CD4-positive, CD25-positive, alpha-beta regulatory T cell (primary cell): ENCODE data around the gene OR5D14. TPM values are rescaled to one million over a fixed set of nuclear protein-coding genes. Genes with fewer than 3 reads are reported as not detected.

Source experiments
- ATAC-seq, 2 donors: fragments of 150-1000 bp; cut with Tn5 transposase; one replicate each; pipeline ENCODE4 v1.10.0; 2021; ENCODE audit warnings: low read depth in 2 of 2, moderate number of reproducible peaks in 2 of 2, moderate library complexity in 1 of 2
- DNase-seq, 3 donors: peaks; one replicate each; pipeline versions ENCODE4 v3.0.0 to v3.0.0-alpha.2; 2012 to 2022; ENCODE audit warnings: mixed read lengths in 1 of 3
- H3K27ac ChIP-seq: one replicate; pipeline ENCODE4 v1.7.0; 2013; ENCODE audit warnings: mild to moderate bottlenecking, low read length; ENCODE audit not compliant: insufficient read depth, poor library complexity, severe bottlenecking
- H3K27me3 ChIP-seq: one replicate; pipeline ENCODE4 v1.7.0; 2013; ENCODE audit warnings: low read length; ENCODE audit not compliant: control insufficient read depth, insufficient read depth
- H3K36me3 ChIP-seq: one replicate; pipeline ENCODE4 v1.7.0; 2013; ENCODE audit warnings: mild to moderate bottlenecking, low read length, moderate library complexity; ENCODE audit not compliant: control insufficient read depth, insufficient read depth
- H3K4me1 ChIP-seq: 2 replicates; pipeline ENCODE4 v1.7.0; 2013; ENCODE audit warnings: mild to moderate bottlenecking, low read length; ENCODE audit not compliant: insufficient read depth, control insufficient read depth, poor library complexity, severe bottlenecking
- H3K4me3 ChIP-seq: one replicate; pipeline ENCODE4 v1.7.0; 2013; ENCODE audit warnings: low read depth, mild to moderate bottlenecking, low read length, moderate library complexity
- H3K9me3 ChIP-seq, 2 experiments: 1 replicate in 1 of 2; 2 replicates in 1 of 2; pipeline ENCODE4 v1.7.0; 2013; ENCODE audit warnings: low read length in 2 of 2, mild to moderate bottlenecking in 1 of 2, moderate library complexity in 1 of 2; ENCODE audit not compliant: control insufficient read depth in 2 of 2
- H3K27ac Mint-ChIP-seq, 3 donors: one replicate each; pipeline ENCODE4 v1.8.0; 2020 to 2022; ENCODE audit warnings: mild to moderate bottlenecking in 3 of 3, mixed read lengths in 3 of 3, moderate library complexity in 2 of 3
- H3K27me3 Mint-ChIP-seq: one replicate; pipeline ENCODE4 v1.8.0; 2022; ENCODE audit warnings: mild to moderate bottlenecking, mixed read lengths
- H3K36me3 Mint-ChIP-seq: one replicate; pipeline ENCODE4 v1.8.0; 2020; ENCODE audit warnings: mixed read lengths
- H3K4me1 Mint-ChIP-seq, 4 donors: one replicate each; pipeline ENCODE4 v1.8.0; 2020 to 2022; ENCODE audit warnings: mixed read lengths in 4 of 4, mild to moderate bottlenecking in 1 of 4
- H3K4me3 Mint-ChIP-seq, 4 donors: one replicate each; pipeline ENCODE4 v1.8.0; 2020 to 2022; ENCODE audit warnings: mild to moderate bottlenecking in 4 of 4, mixed read lengths in 4 of 4, moderate library complexity in 3 of 4
- H3K9me3 Mint-ChIP-seq, 7 donors: one replicate each; pipeline ENCODE4 v1.8.0; 2020 to 2022; ENCODE audit warnings: mixed read lengths in 7 of 7, mild to moderate bottlenecking in 3 of 7, moderate library complexity in 2 of 7
- polyA plus RNA-seq, 4 donors: library from polyadenylated mRNA; unstranded; fragments of 300-500 nt; fragmentation: Illumina TruSeq; gene quantifications; one replicate each; pipeline ENCODE4 v1.2.3, GENCODE V29; 2021
- total RNA-seq: library from RNA; stranded (reverse); gene quantifications from one replicate; pipeline ENCODE4 v1.2.3, GENCODE V29; 2022

OR5D14 gene
- total RNA-seq = not detected
- not detected for polyA plus RNA-seq

DNA sequence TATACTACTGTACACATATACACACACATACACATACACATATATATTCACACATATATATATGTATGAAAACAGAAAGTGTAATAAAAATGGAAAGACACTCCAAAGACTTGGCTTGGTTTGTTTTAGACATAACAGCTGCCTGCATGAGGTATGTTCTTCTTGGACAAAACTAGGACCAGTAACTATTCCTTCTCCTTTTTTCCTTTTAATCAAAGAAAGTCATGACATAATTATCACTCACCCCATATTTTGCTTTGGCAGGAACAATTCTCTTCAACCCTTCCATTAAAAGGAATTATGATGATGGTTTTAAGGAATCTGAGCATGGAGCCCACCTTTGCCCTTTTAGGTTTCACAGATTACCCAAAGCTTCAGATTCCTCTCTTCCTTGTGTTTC is at the start of gene OR5D14:
OR5D14 (plus strand) TSS at position 301 of the 400 bp plus-strand sequence; CDS start at position 301, 0 bp downstream.
- Mint-ChIP-seq H3K27ac (no peak within 1 kb of the TSS), H3K4me1 (no peaks in the 10 kb centered on the region), H3K36me3 (no peaks in the 10 kb centered on the region), H3K27me3 (no peaks in the 10 kb centered on the region), H3K9me3 (peaks cover 0 to 34% (median 7%) of the 10 kb centered on the region in 7 donors), H3K4me3 (no peak within 1 kb of the TSS)
- no peak within 1 kb of the TSS for H3K27ac ChIP-seq
- H3K36me3 ChIP-seq = no peaks in the 10 kb centered on the region
- no peak for ATAC-seq
- DNase-seq = no peak
- no peaks in the 10 kb centered on the region for H3K27me3 ChIP-seq
- H3K4me1 ChIP-seq = no peaks in the 10 kb centered on the region
- H3K4me3 ChIP-seq = no peak within 1 kb of the TSS
- peaks cover 0 to 8% of the 10 kb centered on the region in 2 experiments for H3K9me3 ChIP-seq

DNA sequence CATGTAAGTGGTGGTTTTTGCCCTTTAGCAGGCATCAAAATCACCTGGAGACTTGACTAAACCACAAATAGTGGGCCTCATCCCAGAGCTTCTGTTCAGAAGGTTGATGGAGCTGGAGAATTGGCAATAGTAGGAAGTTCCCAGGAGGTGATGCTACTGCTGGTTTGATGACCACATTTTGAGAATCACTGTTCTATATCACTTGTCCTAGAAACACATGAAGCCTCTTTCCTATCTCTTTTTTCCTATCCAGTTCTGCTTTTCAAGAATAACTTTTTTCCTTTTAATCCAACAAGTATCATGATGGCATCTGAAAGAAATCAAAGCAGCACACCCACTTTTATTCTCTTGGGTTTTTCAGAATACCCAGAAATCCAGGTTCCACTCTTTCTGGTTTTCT is 22.2 kb upstream of the OR5D14 start, which contains the start of gene OR5D13:
OR5D13 (plus strand) TSS at position 301 of the 400 bp plus-strand sequence; CDS start at position 301, 0 bp downstream.
- no peak for ATAC-seq
- Histone ChIP-seq H3K4me1 (no peaks in the 10 kb centered on the region), H3K9me3 (peaks cover 0 to 2% of the 10 kb centered on the region in 2 experiments), H3K27me3 (no peaks in the 10 kb centered on the region), H3K36me3 (no peaks in the 10 kb centered on the region), H3K4me3 (no peak within 1 kb of the TSS), H3K27ac (no peak within 1 kb of the TSS)
- Mint-ChIP-seq H3K4me1 (no peaks in the 10 kb centered on the region), H3K9me3 (peaks cover 1 to 23% (median 8%) of the 10 kb centered on the region in 7 donors), H3K27me3 (no peaks in the 10 kb centered on the region), H3K36me3 (no peaks in the 10 kb centered on the region), H3K4me3 (no peak within 1 kb of the TSS), H3K27ac (no peak within 1 kb of the TSS)
- no peak for DNase-seq

DNA sequence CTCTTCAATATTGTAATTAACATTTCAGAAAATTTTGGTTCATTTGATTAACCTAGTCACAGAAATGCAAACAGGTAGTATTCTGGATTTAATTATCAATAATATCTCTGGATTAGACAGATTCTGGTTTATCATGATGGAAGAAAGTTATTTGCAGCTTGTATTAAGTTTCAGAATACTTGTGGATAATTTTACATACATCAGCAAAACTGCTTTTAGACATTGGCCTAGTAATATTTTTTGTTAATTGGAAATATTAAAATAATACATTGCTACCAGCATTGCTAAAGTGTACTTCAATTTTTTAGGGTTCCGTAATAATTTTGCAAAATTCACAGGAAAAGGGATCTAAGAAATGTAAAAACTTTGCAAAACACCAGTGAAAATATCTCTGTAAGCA is 3.8 kb upstream of the OR5D14 start:
- Mint-ChIP-seq H3K27me3 (no peaks in the 10 kb centered on the region), H3K27ac (no peak overlapping the region), H3K9me3 (peaks cover 0 to 29% (median 6%) of the 10 kb centered on the region in 7 donors), H3K4me3 (no peak overlapping the region), H3K36me3 (no peaks in the 10 kb centered on the region), H3K4me1 (no peaks in the 10 kb centered on the region)
- Histone ChIP-seq H3K9me3 (peaks cover 0 to 8% of the 10 kb centered on the region in 2 experiments), H3K4me1 (no peaks in the 10 kb centered on the region), H3K36me3 (no peaks in the 10 kb centered on the region), H3K27ac (no peak overlapping the region), H3K4me3 (no peak overlapping the region), H3K27me3 (no peaks in the 10 kb centered on the region)
- no peak for DNase-seq
- ATAC-seq = no peak

DNA sequence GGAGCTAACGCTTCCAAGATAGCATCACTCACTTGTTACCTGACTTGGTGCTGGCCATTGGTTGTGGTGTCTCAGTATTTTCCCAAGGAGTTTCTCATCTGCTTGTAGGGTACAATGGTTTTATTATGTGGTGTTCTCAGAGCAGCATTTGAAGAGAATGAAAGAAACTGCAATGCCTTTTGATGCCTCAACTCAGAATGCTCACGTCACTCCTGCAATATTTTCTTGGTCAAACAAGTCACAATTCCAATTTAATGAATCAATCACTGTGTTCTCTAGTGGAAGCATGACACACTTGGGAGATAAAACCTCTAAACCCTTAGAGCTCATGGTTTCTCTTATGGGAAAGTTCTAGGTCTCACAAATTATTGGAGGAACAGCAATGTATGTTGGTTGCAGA is 2.0 kb upstream of the OR5D14 start:
- no peaks in the 10 kb centered on the region for H3K4me1 ChIP-seq
- H3K9me3 ChIP-seq = peaks cover 0 to 8% of the 10 kb centered on the region in 2 experiments
- H3K36me3 ChIP-seq = no peaks in the 10 kb centered on the region
- H3K9me3 Mint-ChIP-seq = peaks cover 0 to 25% (median 5%) of the 10 kb centered on the region in 7 donors
- H3K27ac Mint-ChIP-seq = no peak overlapping the region
- no peaks in the 10 kb centered on the region for H3K27me3 ChIP-seq
- no peaks in the 10 kb centered on the region for H3K36me3 Mint-ChIP-seq
- H3K4me1 Mint-ChIP-seq = no peaks in the 10 kb centered on the region
- H3K27ac ChIP-seq = no peak overlapping the region
- no peak overlapping the region for H3K4me3 Mint-ChIP-seq
- no peak for DNase-seq
- H3K27me3 Mint-ChIP-seq = no peaks in the 10 kb centered on the region
- no peak overlapping the region for H3K4me3 ChIP-seq
- no peak for ATAC-seq

DNA sequence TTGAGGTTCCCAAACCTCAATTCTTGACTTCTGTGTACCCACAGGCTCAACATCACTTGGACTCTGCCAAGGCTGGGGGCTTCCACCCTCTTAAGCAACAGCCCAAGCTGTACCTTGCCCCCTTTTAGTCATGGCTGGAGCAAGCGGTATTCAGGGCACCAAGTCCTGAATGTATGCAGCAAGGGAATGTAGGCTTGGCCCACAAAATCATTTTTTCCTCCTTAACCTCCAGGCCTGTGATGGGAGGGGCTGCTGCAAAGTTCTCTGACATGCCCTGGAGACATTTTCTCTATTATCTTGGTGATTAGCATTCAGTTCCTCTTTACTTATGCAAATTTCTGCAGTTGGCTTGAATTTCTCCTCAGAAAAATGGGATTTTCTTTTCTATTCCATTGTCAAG is 10.9 kb downstream of the OR5D14 start:
- no peaks in the 10 kb centered on the region for H3K27me3 Mint-ChIP-seq
- ATAC-seq = no peak
- no peak for DNase-seq
- H3K9me3 ChIP-seq = peaks cover 6 to 14% of the 10 kb centered on the region in 2 experiments
- H3K4me3 ChIP-seq = no peak overlapping the region
- no peaks in the 10 kb centered on the region for H3K27me3 ChIP-seq
- H3K27ac ChIP-seq = no peak overlapping the region
- peaks cover 2 to 24% (median 12%) of the 10 kb centered on the region in 7 donors for H3K9me3 Mint-ChIP-seq
- no peaks in the 10 kb centered on the region for H3K36me3 ChIP-seq
- no peak overlapping the region for H3K27ac Mint-ChIP-seq
- H3K4me1 ChIP-seq = no peaks in the 10 kb centered on the region
- H3K4me1 Mint-ChIP-seq = peaks cover 0 to 6% (median 0%) of the 10 kb centered on the region in 4 donors
- H3K4me3 Mint-ChIP-seq = no peak overlapping the region
- H3K36me3 Mint-ChIP-seq = no peaks in the 10 kb centered on the region

DNA sequence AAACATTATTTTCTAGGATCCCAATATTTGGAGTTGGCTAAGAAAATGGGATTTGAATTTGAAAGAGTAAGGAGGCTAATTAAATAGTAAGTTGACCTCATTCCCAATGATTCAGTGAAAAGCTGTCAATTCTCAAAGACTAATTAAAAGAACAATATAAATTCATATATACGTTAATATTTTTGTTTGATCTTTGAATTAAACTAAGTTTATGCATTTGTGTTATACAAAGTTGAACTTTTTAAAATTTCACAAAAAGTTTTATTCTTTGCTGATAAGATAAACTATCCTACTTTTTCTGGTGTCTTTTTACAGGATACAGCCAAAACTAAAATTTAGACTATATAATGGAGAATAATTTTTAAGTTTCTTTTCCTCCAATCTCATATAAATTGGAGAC is 15.7 kb downstream of the OR5D14 start, which contains the start of gene OR5L1:
OR5L1 (plus strand) TSS at position 301 of the 400 bp plus-strand sequence. CDS start 100 bp downstream, outside the sequence.
- Mint-ChIP-seq H3K4me1 (no peaks in the 10 kb centered on the region), H3K4me3 (no peak within 1 kb of the TSS), H3K27ac (no peak within 1 kb of the TSS), H3K36me3 (no peaks in the 10 kb centered on the region), H3K9me3 (peaks cover 4 to 29% (median 10%) of the 10 kb centered on the region in 7 donors), H3K27me3 (no peaks in the 10 kb centered on the region)
- Histone ChIP-seq H3K36me3 (no peaks in the 10 kb centered on the region), H3K4me1 (no peaks in the 10 kb centered on the region), H3K27me3 (no peaks in the 10 kb centered on the region), H3K27ac (no peak within 1 kb of the TSS), H3K4me3 (no peak within 1 kb of the TSS), H3K9me3 (peaks cover 4 to 5% of the 10 kb centered on the region in 2 experiments)
- ATAC-seq (no peak), DNase-seq (no peak)

DNA sequence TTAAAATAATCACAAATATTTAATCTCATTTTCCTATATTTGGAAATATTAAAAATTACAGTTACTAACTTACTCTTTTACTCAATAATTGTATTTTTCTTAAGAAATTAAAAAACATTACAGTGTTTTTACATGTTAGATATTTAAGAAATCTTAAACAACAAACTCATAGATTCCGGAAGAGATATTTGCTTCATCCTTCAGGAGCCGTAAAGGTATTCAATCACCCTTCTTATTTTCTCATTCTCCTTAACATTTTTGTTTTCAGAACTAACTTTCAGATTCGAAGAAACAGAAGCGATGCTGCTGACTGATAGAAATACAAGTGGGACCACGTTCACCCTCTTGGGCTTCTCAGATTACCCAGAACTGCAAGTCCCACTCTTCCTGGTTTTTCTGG is 24.0 kb downstream of the OR5D14 start, which contains the start of gene OR5D18:
OR5D18 (plus strand) TSS at position 301 of the 400 bp plus-strand sequence; CDS start at position 301, 0 bp downstream.
- Mint-ChIP-seq H3K27me3 (no peaks in the 10 kb centered on the region), H3K4me1 (no peaks in the 10 kb centered on the region), H3K4me3 (no peak within 1 kb of the TSS), H3K9me3 (peaks cover 2 to 18% (median 13%) of the 10 kb centered on the region in 7 donors), H3K36me3 (no peaks in the 10 kb centered on the region), H3K27ac (no peak within 1 kb of the TSS)
- no peak within 1 kb of the TSS for H3K4me3 ChIP-seq
- no peaks in the 10 kb centered on the region for H3K27me3 ChIP-seq
- H3K4me1 ChIP-seq = no peaks in the 10 kb centered on the region
- H3K36me3 ChIP-seq = no peaks in the 10 kb centered on the region
- ATAC-seq = no peak
- no peak for DNase-seq
- H3K9me3 ChIP-seq = no peaks in the 10 kb centered on the region
- no peak within 1 kb of the TSS for H3K27ac ChIP-seq

DNA sequence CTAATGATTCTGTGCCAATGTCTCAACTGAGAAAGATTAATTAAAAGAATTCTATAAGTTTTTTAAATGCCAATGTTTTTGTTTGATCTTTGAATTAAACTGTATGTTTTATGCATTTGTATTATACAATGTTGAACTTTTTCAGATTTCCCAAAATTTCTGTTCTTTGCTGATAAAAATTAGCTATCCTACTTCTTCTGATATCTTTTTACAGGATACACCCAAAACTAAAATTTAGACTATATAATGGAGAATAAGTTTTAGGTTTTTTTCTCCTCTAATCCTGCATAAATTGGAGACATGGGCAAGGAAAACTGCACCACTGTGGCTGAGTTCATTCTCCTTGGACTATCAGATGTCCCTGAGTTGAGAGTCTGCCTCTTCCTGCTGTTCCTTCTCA is 31.6 kb downstream of the OR5D14 start, which contains the start of gene OR5L2:
OR5L2 (plus strand) TSS at position 301 of the 400 bp plus-strand sequence; CDS start at position 301, 0 bp downstream.
- Mint-ChIP-seq H3K27ac (peak within 1 kb of the TSS in 1 of 3 donors; percentile 16), H3K4me3 (no peak within 1 kb of the TSS), H3K27me3 (no peaks in the 10 kb centered on the region), H3K36me3 (no peaks in the 10 kb centered on the region), H3K4me1 (peaks cover 0 to 4% (median 0%) of the 10 kb centered on the region in 4 donors), H3K9me3 (peaks cover 0 to 14% (median 5%) of the 10 kb centered on the region in 7 donors)
- ATAC-seq = no peak
- no peak for DNase-seq
- peaks cover 0 to 5% of the 10 kb centered on the region in 2 experiments for H3K9me3 ChIP-seq
- H3K27ac ChIP-seq = no peak within 1 kb of the TSS
- no peaks in the 10 kb centered on the region for H3K27me3 ChIP-seq
- no peaks in the 10 kb centered on the region for H3K4me1 ChIP-seq
- H3K4me3 ChIP-seq = no peak within 1 kb of the TSS
- H3K36me3 ChIP-seq = no peaks in the 10 kb centered on the region
